ENCODE data around the gene AGO3. TPM values are rescaled to one million over a fixed set of nuclear protein-coding genes. Genes with fewer than 3 reads are reported as not detected.
A peak's percentile ranks its signal among the peaks of the same experiment; 100 is the strongest.
"Not testable (repeated sequence)": the region's sequence is repeated elsewhere in the genome, so short reads cannot be mapped to it uniquely, and the experiment has no call there.

AGO3 gene
- total RNA-seq, 1 experiment from 2014 or later = 39.4 TPM

GRCh38 chr1:35971601-35972000, 40.7 kb downstream of the AGO3 start:
- no peak for TF ChIP-seq SIN3A (IDR thresholded peaks at IDR 0.05; ENCODE audit: borderline replicate concordance, insufficient read depth, low read depth, low read length)
- no peak for TF ChIP-seq POLR2AphosphoS5 (IDR thresholded peaks at IDR 0.05; ENCODE audit: low read depth, low read length)
- TF ChIP-seq CTCF (IDR thresholded peaks at IDR 0.05) = no peak
- TF ChIP-seq TCF7L2 (IDR thresholded peaks at IDR 0.05; ENCODE audit: low read depth, low read length) = no peak
- TF ChIP-seq, protein P1, sequence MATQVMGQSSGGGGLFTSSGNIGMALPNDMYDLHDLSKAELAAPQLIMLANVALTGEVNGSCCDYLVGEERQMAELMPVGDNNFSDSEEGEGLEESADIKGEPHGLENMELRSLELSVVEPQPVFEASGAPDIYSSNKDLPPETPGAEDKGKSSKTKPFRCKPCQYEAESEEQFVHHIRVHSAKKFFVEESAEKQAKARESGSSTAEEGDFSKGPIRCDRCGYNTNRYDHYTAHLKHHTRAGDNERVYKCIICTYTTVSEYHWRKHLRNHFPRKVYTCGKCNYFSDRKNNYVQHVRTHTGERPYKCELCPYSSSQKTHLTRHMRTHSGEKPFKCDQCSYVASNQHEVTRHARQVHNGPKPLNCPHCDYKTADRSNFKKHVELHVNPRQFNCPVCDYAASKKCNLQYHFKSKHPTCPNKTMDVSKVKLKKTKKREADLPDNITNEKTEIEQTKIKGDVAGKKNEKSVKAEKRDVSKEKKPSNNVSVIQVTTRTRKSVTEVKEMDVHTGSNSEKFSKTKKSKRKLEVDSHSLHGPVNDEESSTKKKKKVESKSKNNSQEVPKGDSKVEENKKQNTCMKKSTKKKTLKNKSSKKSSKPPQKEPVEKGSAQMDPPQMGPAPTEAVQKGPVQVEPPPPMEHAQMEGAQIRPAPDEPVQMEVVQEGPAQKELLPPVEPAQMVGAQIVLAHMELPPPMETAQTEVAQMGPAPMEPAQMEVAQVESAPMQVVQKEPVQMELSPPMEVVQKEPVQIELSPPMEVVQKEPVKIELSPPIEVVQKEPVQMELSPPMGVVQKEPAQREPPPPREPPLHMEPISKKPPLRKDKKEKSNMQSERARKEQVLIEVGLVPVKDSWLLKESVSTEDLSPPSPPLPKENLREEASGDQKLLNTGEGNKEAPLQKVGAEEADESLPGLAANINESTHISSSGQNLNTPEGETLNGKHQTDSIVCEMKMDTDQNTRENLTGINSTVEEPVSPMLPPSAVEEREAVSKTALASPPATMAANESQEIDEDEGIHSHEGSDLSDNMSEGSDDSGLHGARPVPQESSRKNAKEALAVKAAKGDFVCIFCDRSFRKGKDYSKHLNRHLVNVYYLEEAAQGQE (IDR thresholded peaks at IDR 0.05; ENCODE audit: insufficient read depth in 1 of 2, low read depth in 2 of 2, low read length in 1 of 2) = no peak
- Histone ChIP-seq H3K9me3 (ENCODE audit: control insufficient read depth, insufficient read depth, low read depth, low read length) (no peaks in the 10 kb centered on the region), H3K4me3 (ENCODE audit: low read depth in 2 of 2, low read length in 2 of 2) (no peak overlapping the region), H3K27ac (ENCODE audit: low read length) (no peak overlapping the region), H3K36me3 (ENCODE audit: control insufficient read depth, insufficient read depth, low read length) (peaks cover 7% of the 10 kb centered on the region; the same call in 1 of the 2 replicates), H3K27me3 (ENCODE audit: control insufficient read depth, insufficient read depth, low read length) (no peaks in the 10 kb centered on the region), H3K4me1 (ENCODE audit: control insufficient read depth, insufficient read depth, low read length) (no peaks in the 10 kb centered on the region)
- ATAC-seq = no peak
- POLR2A ChIA-PET = no interaction called here
- in situ Hi-C loops (cut with HindIII; ENCODE audit: low pct_unique_long_range_greater_than_20kb, low sequenced_read_pairs) = no loop called here
- CTCF ChIA-PET = no interaction called here
- DNase-seq (ENCODE audit: low read depth, low spot score) = no peak
- intact Hi-C loops (cut with micrococcal nuclease; ENCODE audit: unreplicated experiment) = no loop called here
- BruUV-seq (replicated peaks) = no TSS peak

GRCh38 chr1:35972631-35973030, 41.7 kb downstream of the AGO3 start:
- BruUV-seq (replicated peaks); H3K27me3 ChIP-seq (ENCODE audit: control insufficient read depth, insufficient read depth, low read length); intact Hi-C loops (cut with micrococcal nuclease; ENCODE audit: unreplicated experiment); H3K4me1 ChIP-seq (ENCODE audit: control insufficient read depth, insufficient read depth, low read length); H3K36me3 ChIP-seq (ENCODE audit: control insufficient read depth, insufficient read depth, low read length); H3K27ac ChIP-seq (ENCODE audit: low read length); in situ Hi-C loops (cut with HindIII; ENCODE audit: low pct_unique_long_range_greater_than_20kb, low sequenced_read_pairs); POLR2A ChIA-PET; H3K4me3 ChIP-seq (ENCODE audit: low read depth in 2 of 2, low read length in 2 of 2); CTCF ChIA-PET; DNase-seq (ENCODE audit: low read depth, low spot score); H3K9me3 ChIP-seq (ENCODE audit: control insufficient read depth, insufficient read depth, low read depth, low read length): not testable (repeated sequence)
- ATAC-seq = 0 out of 2 replicates have a peak, but pooled peaks have one; percentile 30

- CTCF ChIA-PET = no interaction called here
These were observed 49.2 kb downstream of the AGO3 start for GRCh38 chr1:35980090-35980489.

More at GRCh38 chr1:35980090-35980489, 49.2 kb downstream of the AGO3 start:
- BruUV-seq (replicated peaks) = no TSS peak
- Histone ChIP-seq H3K4me1 (ENCODE audit: control insufficient read depth, insufficient read depth, low read length) (no peaks in the 10 kb centered on the region), H3K9me3 (ENCODE audit: control insufficient read depth, insufficient read depth, low read depth, low read length) (no peaks in the 10 kb centered on the region), H3K27me3 (ENCODE audit: control insufficient read depth, insufficient read depth, low read length) (no peaks in the 10 kb centered on the region), H3K27ac (ENCODE audit: low read length) (no peak overlapping the region), H3K36me3 (ENCODE audit: control insufficient read depth, insufficient read depth, low read length) (peaks cover 3% of the 10 kb centered on the region; the same call in 1 of the 2 replicates), H3K4me3 (ENCODE audit: low read depth in 2 of 2, low read length in 2 of 2) (no peak overlapping the region)
- in situ Hi-C loops (cut with HindIII; ENCODE audit: low pct_unique_long_range_greater_than_20kb, low sequenced_read_pairs) (no loop called here), intact Hi-C loops (cut with micrococcal nuclease; ENCODE audit: unreplicated experiment) (no loop called here)
- TF ChIP-seq, protein P1 (IDR thresholded peaks at IDR 0.05; ENCODE audit: insufficient read depth in 1 of 2, low read depth in 2 of 2, low read length in 1 of 2) = no peak
- TF ChIP-seq CTCF (IDR thresholded peaks at IDR 0.05) (no peak), SIN3A (IDR thresholded peaks at IDR 0.05; ENCODE audit: borderline replicate concordance, insufficient read depth, low read depth, low read length) (no peak), TCF7L2 (IDR thresholded peaks at IDR 0.05; ENCODE audit: low read depth, low read length) (no peak), POLR2AphosphoS5 (IDR thresholded peaks at IDR 0.05; ENCODE audit: low read depth, low read length) (no peak)
- POLR2A ChIA-PET = interaction anchor here (0.6 kb wide), 1 partner anchor 141 kb away, joined by 7 read pairs; no protein-coding TSS in a partner anchor
- no peak for ATAC-seq
- DNase-seq (ENCODE audit: low read depth, low spot score) = no peak

All from Panc1 (cell line).